SK-N-SH treated with all-trans-retinoic acid at 6 μM for 48 hours (cell line): Measurements from ENCODE around the gene HES5.

Source experiments
- ARNTL ChIP-seq: fragments of 450-650 bp; formaldehyde crosslinking; IDR thresholded peaks from 2 replicates; pipeline ENCODE4 v1.5.0; 2020; ENCODE audit warnings: low read depth, mild to moderate bottlenecking, moderate library complexity, borderline replicate concordance
- ESRRG ChIP-seq: fragments of 250-450 bp; sonication (Bioruptor Pico); IDR thresholded peaks from 2 replicates; pipeline ENCODE4 v1.6.1; 2021; ENCODE audit warnings: mild to moderate bottlenecking
- TOX ChIP-seq: fragments of 250-450 bp; sonication (Bioruptor Pico); IDR thresholded peaks from 2 replicates; pipeline ENCODE4 v1.8.0; 2021; ENCODE audit warnings: mild to moderate bottlenecking, moderate library complexity, borderline replicate concordance
- ZNF8 ChIP-seq: fragments of 450-650 bp; formaldehyde crosslinking; IDR thresholded peaks from 2 replicates; pipeline ENCODE4 v1.5.0; 2020; ENCODE audit warnings: mild to moderate bottlenecking, moderate library complexity

DNA sequence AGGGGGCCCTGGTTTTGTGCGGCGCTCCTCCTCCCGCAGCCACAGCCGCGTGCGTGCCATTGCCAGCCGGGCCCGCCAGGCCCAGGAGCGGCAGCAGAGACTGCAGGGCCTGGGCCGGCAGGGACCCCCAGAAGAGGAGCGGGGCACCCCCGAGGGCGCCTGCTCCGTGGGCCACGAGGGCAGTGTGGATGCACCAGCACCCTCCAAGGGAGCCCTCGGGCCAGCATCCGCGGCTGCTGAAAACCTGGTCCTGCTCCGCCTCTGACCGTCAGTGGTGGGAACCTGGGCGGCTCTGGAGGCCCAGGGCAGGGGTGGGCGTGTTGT lies 25.2 kb downstream of the HES5 start:
- TF ChIP-seq ARNTL (CRISPR knock-in tag) (no peak), ZNF8 (CRISPR knock-in tag) (no peak), TOX (CRISPR knock-in tag) (no peak), ESRRG (CRISPR knock-in tag) (no peak)
